Colonic mucosa (tissue), 4 donors: Measurements from ENCODE around the gene CCDC43. TPM values are rescaled to one million over a fixed set of nuclear protein-coding genes. Genes with fewer than 3 reads are reported as not detected.

Experiments
- DNase-seq: peaks from one replicate; pipeline ENCODE4 v3.0.0-alpha.2; 2020
- H3K27ac ChIP-seq: fragments of 200-600 bp; one replicate; pipeline ENCODE4 v1.8.0; 2021
- H3K27me3 ChIP-seq: fragments of 200-600 bp; one replicate; pipeline ENCODE4 v1.8.0; 2021
- H3K36me3 ChIP-seq: fragments of 200-600 bp; one replicate; pipeline ENCODE4 v1.8.0; 2021
- H3K4me1 ChIP-seq: fragments of 200-600 bp; one replicate; pipeline ENCODE4 v1.8.0; 2021; ENCODE audit warnings: mild to moderate bottlenecking
- H3K4me3 ChIP-seq: fragments of 200-600 bp; one replicate; pipeline ENCODE4 v1.8.0; 2021
- H3K9ac ChIP-seq, 2 donors: one replicate each; pipeline ENCODE4 v1.7.0; 2013; ENCODE audit warnings: control low read depth in 2 of 2, low read depth in 2 of 2, low read length in 2 of 2
- H3K9me3 ChIP-seq: fragments of 200-600 bp; one replicate; pipeline ENCODE4 v1.8.0; 2021
- intact Hi-C: fragments of 100-400 bp; cut with DNase I; formaldehyde crosslinking; loops from one replicate; pipeline ENCODE4 v1.14.1; 2022
- total RNA-seq, 2 donors: library from RNA; stranded (reverse); fragmentation: NEBNext Ultra II Directional in 1 of 2; extraction: Animal tissue kit (Norgen Biotek cat#: 25700) in 1 of 2; gene quantifications; one replicate each; pipeline ENCODE4 v1.2.1, GENCODE V29; 2021
- TF ChIP-seq, protein P1 (sequence below): fragments of 200-600 bp; IDR thresholded peaks from one replicate; pipeline ENCODE4 v1.8.0; 2022; ENCODE audit warnings: antibody characterized with exemption, mild to moderate bottlenecking
- donor health status: healthy.
- donor health status: DM: no; HTN: no; CAD: no.
- donor health status: DM: no; HTN: no; CAD: no.

Gene CCDC43
- total RNA-seq, 2 donors from 2014 or later: 22.2 to 25.5 TPM

DNA sequence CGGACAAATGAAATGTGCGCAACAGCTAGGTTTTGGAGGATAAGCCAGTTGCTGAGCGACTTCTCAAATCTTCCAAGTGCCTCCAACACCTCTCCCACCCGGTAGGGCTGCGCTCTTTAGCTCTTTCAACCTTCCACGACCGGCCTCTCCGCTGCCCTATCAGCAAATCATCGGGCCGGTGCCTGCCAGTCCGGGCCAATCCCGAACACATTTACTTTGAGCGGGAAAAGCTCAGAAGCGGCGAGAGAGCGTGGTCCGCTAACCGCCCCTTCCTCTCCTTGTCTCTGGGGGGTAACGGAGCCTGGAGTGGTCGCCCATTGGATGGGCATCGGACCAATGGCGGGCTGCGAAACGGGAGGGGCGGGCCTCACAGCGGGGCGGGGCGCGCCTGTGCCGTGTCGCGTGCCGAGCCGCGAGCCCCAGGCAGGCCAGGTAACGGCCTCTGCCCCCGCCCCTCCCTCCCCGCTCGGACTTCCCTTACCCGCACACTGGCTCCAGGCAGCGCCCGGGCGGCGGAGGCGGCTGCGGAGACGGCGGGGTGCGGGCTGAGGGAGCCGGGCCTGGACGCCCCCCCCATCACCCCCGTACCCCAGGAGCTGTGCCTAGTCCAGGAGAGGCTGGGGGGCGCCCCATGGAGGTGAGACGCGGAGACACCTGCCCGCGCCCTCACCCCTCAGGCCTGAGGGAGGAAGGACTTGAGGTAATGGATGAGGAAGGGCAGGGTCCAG is 33.4 kb downstream of the CCDC43 start, which contains the start of gene MEIOC:
MEIOC (plus strand) TSS at position 486 of the 728 bp plus-strand sequence; CDS start at position 632, 146 bp downstream.
- peaks cover 19% of the 10 kb centered on the region for H3K27me3 ChIP-seq
- H3K27ac ChIP-seq: no peak within 1 kb of the TSS
- H3K4me1 ChIP-seq: no peaks in the 10 kb centered on the region
- peak within 1 kb of the TSS; percentile 17 for H3K4me3 ChIP-seq
- no peak for DNase-seq
- no peaks in the 10 kb centered on the region for H3K36me3 ChIP-seq
- intact Hi-C loops: no loop called here
- TF ChIP-seq, protein P1, sequence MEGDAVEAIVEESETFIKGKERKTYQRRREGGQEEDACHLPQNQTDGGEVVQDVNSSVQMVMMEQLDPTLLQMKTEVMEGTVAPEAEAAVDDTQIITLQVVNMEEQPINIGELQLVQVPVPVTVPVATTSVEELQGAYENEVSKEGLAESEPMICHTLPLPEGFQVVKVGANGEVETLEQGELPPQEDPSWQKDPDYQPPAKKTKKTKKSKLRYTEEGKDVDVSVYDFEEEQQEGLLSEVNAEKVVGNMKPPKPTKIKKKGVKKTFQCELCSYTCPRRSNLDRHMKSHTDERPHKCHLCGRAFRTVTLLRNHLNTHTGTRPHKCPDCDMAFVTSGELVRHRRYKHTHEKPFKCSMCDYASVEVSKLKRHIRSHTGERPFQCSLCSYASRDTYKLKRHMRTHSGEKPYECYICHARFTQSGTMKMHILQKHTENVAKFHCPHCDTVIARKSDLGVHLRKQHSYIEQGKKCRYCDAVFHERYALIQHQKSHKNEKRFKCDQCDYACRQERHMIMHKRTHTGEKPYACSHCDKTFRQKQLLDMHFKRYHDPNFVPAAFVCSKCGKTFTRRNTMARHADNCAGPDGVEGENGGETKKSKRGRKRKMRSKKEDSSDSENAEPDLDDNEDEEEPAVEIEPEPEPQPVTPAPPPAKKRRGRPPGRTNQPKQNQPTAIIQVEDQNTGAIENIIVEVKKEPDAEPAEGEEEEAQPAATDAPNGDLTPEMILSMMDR: no peak
- H3K9me3 ChIP-seq: no peaks in the 10 kb centered on the region
- no peak within 1 kb of the TSS for H3K9ac ChIP-seq

DNA sequence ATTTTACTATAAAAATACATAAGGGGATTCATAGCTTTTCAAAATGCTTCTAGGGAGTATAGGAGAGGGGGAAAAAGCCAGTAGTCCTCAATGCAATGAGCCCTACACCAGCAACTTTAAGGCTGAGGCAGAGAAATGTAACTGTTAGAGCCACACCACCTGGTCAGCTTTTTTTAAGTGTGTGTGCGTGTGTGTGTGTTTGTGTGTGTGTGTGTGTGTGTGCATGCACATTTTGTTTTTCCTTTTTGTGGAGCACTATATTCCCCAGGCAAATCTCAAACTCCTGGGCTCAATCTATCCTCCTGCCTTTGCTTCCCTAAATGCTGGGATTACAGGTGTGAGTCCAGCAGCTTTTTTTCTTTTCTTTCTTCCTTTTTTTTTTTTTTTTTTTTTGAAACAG is 35.6 kb downstream of the CCDC43 start:
- H3K27ac ChIP-seq: no peak overlapping the region
- intact Hi-C loops: no loop called here
- TF ChIP-seq, protein P1: no peak
- H3K9me3 ChIP-seq: no peaks in the 10 kb centered on the region
- DNase-seq: no peak
- no peak overlapping the region for H3K9ac ChIP-seq
- H3K36me3 ChIP-seq: no peaks in the 10 kb centered on the region
- no peak overlapping the region for H3K4me3 ChIP-seq
- H3K27me3 ChIP-seq: peaks cover 19% of the 10 kb centered on the region
- H3K4me1 ChIP-seq: no peaks in the 10 kb centered on the region

DNA sequence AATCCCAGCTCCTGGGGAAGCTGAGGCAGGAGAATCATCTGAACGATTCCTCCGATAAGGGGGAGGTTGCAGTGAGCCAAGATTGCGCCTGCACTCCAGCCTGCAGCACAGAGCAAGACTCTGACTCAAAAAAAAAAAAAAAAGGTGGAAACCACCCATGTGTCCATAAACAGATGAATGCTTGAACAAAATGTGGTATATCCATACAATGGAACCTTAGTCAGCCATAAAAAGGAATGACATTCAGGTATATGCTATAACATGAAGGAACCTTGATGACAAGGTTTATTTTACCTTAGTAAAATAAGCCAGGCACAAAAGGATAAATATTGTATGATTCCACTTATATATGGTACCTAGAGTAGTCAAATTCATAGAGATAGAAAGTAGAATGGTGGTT is 36.2 kb downstream of the CCDC43 start:
- intact Hi-C loops: no loop called here
- no peak overlapping the region for H3K4me3 ChIP-seq
- DNase-seq: no peak
- H3K27ac ChIP-seq: no peak overlapping the region
- H3K4me1 ChIP-seq: no peaks in the 10 kb centered on the region
- H3K36me3 ChIP-seq: no peaks in the 10 kb centered on the region
- peaks cover 19% of the 10 kb centered on the region for H3K27me3 ChIP-seq
- TF ChIP-seq, protein P1: no peak
- no peaks in the 10 kb centered on the region for H3K9me3 ChIP-seq
- H3K9ac ChIP-seq: no peak overlapping the region

DNA sequence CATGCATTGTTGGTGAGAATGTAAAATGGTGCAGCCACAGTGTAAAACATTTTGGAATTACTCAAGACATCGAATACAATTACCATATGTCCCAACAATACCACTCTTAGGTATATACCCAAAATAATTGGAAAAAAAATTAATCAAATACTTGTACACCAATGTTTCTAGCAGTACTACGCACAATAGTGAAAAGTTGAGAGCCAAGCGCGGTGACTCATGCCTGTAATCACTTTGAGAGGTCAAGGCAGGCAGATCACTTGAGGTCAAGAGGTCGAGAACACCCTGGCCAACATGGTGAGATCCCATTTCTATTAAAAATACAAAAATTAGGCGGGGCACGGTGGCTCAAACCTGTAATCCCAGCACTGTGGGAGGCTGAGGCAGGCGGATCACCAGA is 36.8 kb downstream of the CCDC43 start:
- H3K27ac ChIP-seq: no peak overlapping the region
- no peak overlapping the region for H3K9ac ChIP-seq
- no peaks in the 10 kb centered on the region for H3K4me1 ChIP-seq
- DNase-seq: no peak
- H3K27me3 ChIP-seq: peaks cover 19% of the 10 kb centered on the region
- intact Hi-C loops: no loop called here
- no peaks in the 10 kb centered on the region for H3K9me3 ChIP-seq
- no peak overlapping the region for H3K4me3 ChIP-seq
- TF ChIP-seq, protein P1: no peak
- no peaks in the 10 kb centered on the region for H3K36me3 ChIP-seq

DNA sequence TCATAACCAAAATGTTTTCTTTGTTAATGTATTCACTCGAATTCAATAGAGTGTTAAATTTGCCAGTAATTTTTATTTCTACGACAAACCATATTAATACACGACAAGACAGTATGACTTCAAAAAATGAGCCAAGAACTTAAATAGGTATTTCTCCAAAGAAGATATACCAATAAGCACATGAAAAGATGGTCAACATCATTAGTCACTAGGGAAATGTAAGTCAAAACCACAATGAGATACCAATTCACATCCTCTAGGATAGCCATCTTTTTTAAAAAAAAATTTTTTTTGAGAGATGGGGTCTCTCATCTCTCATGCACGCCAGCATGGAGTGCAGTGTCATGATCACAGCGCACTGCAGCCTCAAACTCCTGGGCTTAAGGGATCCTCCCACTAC is 38.3 kb downstream of the CCDC43 start:
- no peak for DNase-seq
- Histone ChIP-seq H3K27me3 (peaks cover 9% of the 10 kb centered on the region), H3K9me3 (no peaks in the 10 kb centered on the region)

More for the DNA sequence above, 38.3 kb downstream of the CCDC43 start:
- Histone ChIP-seq H3K4me1 (no peaks in the 10 kb centered on the region), H3K36me3 (no peaks in the 10 kb centered on the region), H3K27ac (no peak overlapping the region), H3K4me3 (no peak overlapping the region), H3K9ac (no peak overlapping the region)
- TF ChIP-seq, protein P1: no peak
- intact Hi-C loops: no loop called here
